Measurements from ENCODE around the gene ADGRG6. TPM values are rescaled to one million over a fixed set of nuclear protein-coding genes. Genes with fewer than 3 reads are reported as not detected.
A peak's percentile ranks its signal among the peaks of the same experiment; 100 is the strongest.

Gene ADGRG6
- total and polyA plus RNA-seq, 9 of the 15 experiments (the other 6 are each of a cell fraction or from before 2014, with no cell fraction given): under 0.01 to 0.11 (median 0.05) TPM; not detected in 5

DNA sequence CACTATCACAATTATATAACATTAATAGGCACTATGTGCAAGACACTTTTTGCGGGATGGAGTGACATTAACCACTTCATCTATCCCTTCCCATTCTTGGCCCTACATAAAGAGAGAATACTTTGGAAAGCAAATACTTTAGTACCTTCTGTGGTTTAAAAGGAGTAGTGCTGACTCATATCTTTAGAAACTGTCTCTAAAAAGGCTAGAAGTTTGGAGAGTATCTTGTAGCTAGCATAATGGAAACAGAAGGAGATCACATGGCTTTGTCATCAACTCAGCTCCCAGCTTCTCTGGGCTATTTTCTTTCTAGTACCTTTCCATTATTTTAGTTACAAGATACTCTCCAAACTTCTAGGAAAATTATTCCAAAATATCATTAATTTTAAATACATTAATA is 157.5 kb downstream of the ADGRG6 start (continued):
- TF ChIP-seq OTX1 (CRISPR knock-in tag; IDR thresholded peaks at IDR 0.05) (no peak), MCM3 (IDR thresholded peaks at IDR 0.05) (no peak), ZNF41 (CRISPR knock-in tag; conservative IDR thresholded peaks at IDR 0.05) (no peak), ZNF444 (CRISPR knock-in tag; IDR thresholded peaks at IDR 0.05) (no peak), PHF21A (IDR thresholded peaks at IDR 0.05; ENCODE audit: borderline replicate concordance, low read depth) (no peak)
- TF ChIP-seq, protein P1, sequence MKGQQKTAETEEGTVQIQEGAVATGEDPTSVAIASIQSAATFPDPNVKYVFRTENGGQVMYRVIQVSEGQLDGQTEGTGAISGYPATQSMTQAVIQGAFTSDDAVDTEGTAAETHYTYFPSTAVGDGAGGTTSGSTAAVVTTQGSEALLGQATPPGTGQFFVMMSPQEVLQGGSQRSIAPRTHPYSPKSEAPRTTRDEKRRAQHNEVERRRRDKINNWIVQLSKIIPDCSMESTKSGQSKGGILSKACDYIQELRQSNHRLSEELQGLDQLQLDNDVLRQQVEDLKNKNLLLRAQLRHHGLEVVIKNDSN (CRISPR knock-in tag; IDR thresholded peaks at IDR 0.05): no peak

DNA sequence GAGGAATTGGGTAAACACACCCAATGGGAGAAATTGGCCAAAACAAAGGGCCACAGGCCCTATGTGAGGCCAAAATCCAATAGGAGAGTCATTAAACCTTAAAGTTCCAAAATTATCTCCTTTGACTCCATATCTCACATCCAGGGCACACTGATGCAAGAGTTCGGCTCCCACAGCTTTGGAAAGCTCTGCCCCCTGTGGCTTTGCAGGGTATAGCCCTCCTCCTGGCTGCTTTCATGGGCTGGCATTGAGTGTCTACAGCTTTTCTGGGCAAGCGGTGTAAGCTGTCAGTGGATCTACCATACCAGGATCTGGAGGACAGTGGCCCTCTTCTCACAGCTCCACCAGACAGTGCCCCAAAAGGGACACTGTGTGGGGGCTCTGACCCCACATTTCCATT is 160.5 kb downstream of the ADGRG6 start:
- Histone ChIP-seq H3K27me3 (ENCODE audit: control insufficient read depth in 2 of 2, insufficient read depth in 2 of 2, low read length in 2 of 2) (no peaks in the 10 kb centered on the region), H3K9ac (ENCODE audit: insufficient read depth in 1 of 2, low read depth in 2 of 2, low read length in 2 of 2) (no peak overlapping the region), H3K27ac (ENCODE audit: extremely low read depth, low read depth, low read length) (no peak overlapping the region), H3K9me3 (replicated peaks; ENCODE audit: control insufficient read depth, insufficient read depth, low read depth, low read length) (no peaks in the 10 kb centered on the region), H3K4me1 (replicated peaks in 1 of 2; ENCODE audit: control insufficient read depth in 2 of 2, insufficient read depth in 2 of 2, low read length in 2 of 2) (no peaks in the 10 kb centered on the region), H3K79me2 (ENCODE audit: control insufficient read depth, insufficient read depth, low read length) (no peaks in the 10 kb centered on the region), H3K4me2 (ENCODE audit: insufficient read depth, low read length) (no peak overlapping the region), H3K9me1 (ENCODE audit: control insufficient read depth, insufficient read depth, low read length) (no peaks in the 10 kb centered on the region), H2AFZ (ENCODE audit: low read depth, low read length) (no peak overlapping the region), H3K36me3 (ENCODE audit: control insufficient read depth, insufficient read depth, low read length) (no peaks in the 10 kb centered on the region), H4K20me1 (replicated peaks; ENCODE audit: control insufficient read depth, insufficient read depth, low read length) (no peaks in the 10 kb centered on the region), H3K4me3 (no peak overlapping the region)
- ATAC-seq (peak; percentile 75), FAIRE-seq (no peak), DNase-seq (ENCODE audit: extremely low read depth in 1 of 4, low spot score in 3 of 4) (no peak)
- BruUV-seq (replicated peaks): no TSS peak
- TF ChIP-seq, protein P2, sequence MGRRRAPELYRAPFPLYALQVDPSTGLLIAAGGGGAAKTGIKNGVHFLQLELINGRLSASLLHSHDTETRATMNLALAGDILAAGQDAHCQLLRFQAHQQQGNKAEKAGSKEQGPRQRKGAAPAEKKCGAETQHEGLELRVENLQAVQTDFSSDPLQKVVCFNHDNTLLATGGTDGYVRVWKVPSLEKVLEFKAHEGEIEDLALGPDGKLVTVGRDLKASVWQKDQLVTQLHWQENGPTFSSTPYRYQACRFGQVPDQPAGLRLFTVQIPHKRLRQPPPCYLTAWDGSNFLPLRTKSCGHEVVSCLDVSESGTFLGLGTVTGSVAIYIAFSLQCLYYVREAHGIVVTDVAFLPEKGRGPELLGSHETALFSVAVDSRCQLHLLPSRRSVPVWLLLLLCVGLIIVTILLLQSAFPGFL (CRISPR knock-in tag; IDR thresholded peaks at IDR 0.05): no peak
- TF ChIP-seq NR2C2 (CRISPR knock-in tag; IDR thresholded peaks at IDR 0.05): no peak
- no peak for TF ChIP-seq NR2C2 (tag; IDR thresholded peaks at IDR 0.05)
- TF ChIP-seq, protein P3, sequence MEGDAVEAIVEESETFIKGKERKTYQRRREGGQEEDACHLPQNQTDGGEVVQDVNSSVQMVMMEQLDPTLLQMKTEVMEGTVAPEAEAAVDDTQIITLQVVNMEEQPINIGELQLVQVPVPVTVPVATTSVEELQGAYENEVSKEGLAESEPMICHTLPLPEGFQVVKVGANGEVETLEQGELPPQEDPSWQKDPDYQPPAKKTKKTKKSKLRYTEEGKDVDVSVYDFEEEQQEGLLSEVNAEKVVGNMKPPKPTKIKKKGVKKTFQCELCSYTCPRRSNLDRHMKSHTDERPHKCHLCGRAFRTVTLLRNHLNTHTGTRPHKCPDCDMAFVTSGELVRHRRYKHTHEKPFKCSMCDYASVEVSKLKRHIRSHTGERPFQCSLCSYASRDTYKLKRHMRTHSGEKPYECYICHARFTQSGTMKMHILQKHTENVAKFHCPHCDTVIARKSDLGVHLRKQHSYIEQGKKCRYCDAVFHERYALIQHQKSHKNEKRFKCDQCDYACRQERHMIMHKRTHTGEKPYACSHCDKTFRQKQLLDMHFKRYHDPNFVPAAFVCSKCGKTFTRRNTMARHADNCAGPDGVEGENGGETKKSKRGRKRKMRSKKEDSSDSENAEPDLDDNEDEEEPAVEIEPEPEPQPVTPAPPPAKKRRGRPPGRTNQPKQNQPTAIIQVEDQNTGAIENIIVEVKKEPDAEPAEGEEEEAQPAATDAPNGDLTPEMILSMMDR (IDR thresholded peaks at IDR 0.05 in 2 of 3, conservative IDR thresholded peaks at IDR 0.05 in 1 of 3; ENCODE audit: insufficient read depth in 2 of 3, low read depth in 1 of 3, low read length in 3 of 3): 0 out of 6 replicates have a peak, but pooled peaks of 1 of the 3 experiments have one; percentile 15
- no peak for TF ChIP-seq SRSF1 (IDR thresholded peaks at IDR 0.05; ENCODE audit: low read depth, low read length)
- ChIA-PET POLR2A (no interaction called here), CTCF (ENCODE audit: low intra/inter-chr PET ratio) (interaction anchor here (0.6 kb wide), 1 partner anchor 882 kb away, joined by 3 read pairs; no protein-coding TSS in a partner anchor)
- WGBS (ENCODE audit: insufficient coverage, low coverage, missing lambda C conversion rate): 10% methylated on average over 2 of the region's 2 CpGs
- in situ Hi-C loops (cut with MboI): no loop called here
- intact Hi-C loops (cut with micrococcal nuclease): no loop called here
